Adrenal gland (tissue), 12 donors: ENCODE measurements around the gene AGBL1. TPM values are rescaled to one million over a fixed set of nuclear protein-coding genes. Genes with fewer than 3 reads are reported as not detected.

Source experiments
- DNase-seq, 7 donors: peaks; one replicate each; pipeline ENCODE4 v3.0.0-alpha.2; 2019 to 2020
- H3K27ac ChIP-seq, 5 donors: fragments of 200-600 bp; sonication (generic) in 4 of 5; 1 replicate in 3 of 5; 2 replicates in 2 of 5; pipeline versions ENCODE4 v1.5.1 to v1.8.0; 2016 to 2020; ENCODE audit warnings: mild to moderate bottlenecking in 1 of 5
- H3K27me3 ChIP-seq: fragments of 200-600 bp; 2 replicates; pipeline ENCODE4 v1.8.0; 2021
- H3K36me3 ChIP-seq, 2 donors: fragments of 200-600 bp; replicated peaks in 1 of 2; 1 replicate in 1 of 2; 2 replicates in 1 of 2; pipeline versions ENCODE4 v1.5.1 to v1.8.0; 2018 to 2022
- H3K4me1 ChIP-seq, 2 donors: fragments of 200-600 bp; replicated peaks in 1 of 2; 1 replicate in 1 of 2; 2 replicates in 1 of 2; pipeline versions ENCODE4 v1.5.1 to v1.8.0; 2018 to 2021
- H3K4me3 ChIP-seq, 4 donors: fragments of 200-600 bp; sonication (generic) in 3 of 4; one replicate each; pipeline ENCODE4 v1.5.1; 2016 to 2018
- H3K9me3 ChIP-seq, 3 donors: fragments of 200-600 bp; sonication (generic) in 1 of 3; replicated peaks in 1 of 3; 1 replicate in 2 of 3; 2 replicates in 1 of 3; pipeline versions ENCODE4 v1.5.1 to v1.8.0; 2016 to 2021
- POLR2A ChIP-seq, 2 donors: fragments of 450-650 bp; IDR thresholded peaks; one replicate each; pipeline ENCODE4 v1.6.1; 2017; ENCODE audit warnings: antibody characterized with exemption in 2 of 2, mild to moderate bottlenecking in 2 of 2, moderate library complexity in 1 of 2
- WGBS, 4 donors: extraction: QIAGEN DNeasy Blood & Tissue Kit in 2 of 4; methylation state at CpG; one replicate each; pipeline versions ENCODE4 v1.1.5 to v1.1.7; 2013 to 2017; 5-methylcytosine and 5-hydroxymethylcytosine counted together
- intact Hi-C, 2 donors: fragments of 100-400 bp; cut with DNase I; formaldehyde crosslinking; loops; one replicate each; pipeline versions ENCODE4 v1.14.1 to v1.15.0; 2022 to 2023
- polyA plus RNA-seq, 3 donors: library from polyadenylated mRNA; stranded (reverse); fragments of 200-250 nt in 2 of 3; fragments of 350-450 nt in 1 of 3; fragmentation: Illumina TruSeq in 1 of 3; extraction: RNeasy Lipid Tissue Mini Kit (QIAGEN cat#74804) in 1 of 3; gene quantifications; one replicate each; pipeline ENCODE4 v1.2.3, GENCODE V29; 2013 to 2014
- total RNA-seq, 9 donors: library from RNA; depleted of rRNA in 4 of 9; stranded (reverse); fragments of >200 nt in 4 of 9; fragments of 120-200 nt in 1 of 9; fragmentation: NEBNext Ultra II Directional in 1 of 9; extraction: Animal tissue kit (Norgen Biotek cat#: 25700) in 1 of 9; gene quantifications; one replicate each; pipeline versions ENCODE4 v1.1.0 to v1.2.4, GENCODE V29; 2013 to 2023
- TF ChIP-seq, protein P1 (sequence below), 6 experiments: fragments of 450-650 bp in 4 of 6; fragments of 200-600 bp in 2 of 6; sonication (generic) in 1 of 6; IDR thresholded peaks; 1 replicate in 5 of 6; 2 replicates in 1 of 6; pipeline versions ENCODE4 v1.5.1 to v1.8.0; 2016 to 2021; ENCODE audit warnings: antibody characterized with exemption in 6 of 6, mild to moderate bottlenecking in 2 of 6, moderate library complexity in 1 of 6
- donor health status: healthy with polysubstance abuse.
- donor health status: Bipolar disorder and iron deficiency.
- donor health status: DM: yes; HTN: yes; CAD: no.
- donor health status: DM: no; HTN: no; CAD: no.
- donor health status: DM: no; HTN: no; CAD: no.
- donor health status: DM: yes; HTN: yes; CAD: no.

AGBL1 gene
- total and polyA plus RNA-seq, 12 donors, result 0.04 to 0.07 (median 0.06) TPM; not detected in 9

DNA sequence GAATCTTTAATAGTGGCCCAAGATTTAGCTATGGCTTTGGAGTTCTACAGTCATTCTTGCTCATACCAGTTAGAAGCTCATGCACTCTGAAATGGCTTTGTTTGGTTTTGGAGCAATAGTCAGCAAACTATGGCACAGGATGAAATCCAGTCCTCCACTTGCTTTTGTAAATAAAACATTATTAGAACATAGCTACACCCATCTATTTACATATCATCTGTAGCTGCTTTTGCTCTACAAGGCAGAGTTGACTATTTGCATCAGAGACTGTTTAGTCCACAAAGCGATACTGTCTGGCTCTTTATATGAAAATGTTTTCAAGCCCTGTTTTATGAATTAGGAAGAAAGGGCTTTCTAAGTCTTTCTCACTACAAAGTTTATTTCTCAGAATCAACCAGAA is 716.9 kb downstream of the AGBL1 start:
- Histone ChIP-seq H3K27me3 (no peaks in the 10 kb centered on the region), H3K36me3 (no peaks in the 10 kb centered on the region), H3K4me1 (no peaks in the 10 kb centered on the region), H3K27ac (no peak overlapping the region), H3K4me3 (no peak overlapping the region), H3K9me3 (no peaks in the 10 kb centered on the region)
- no peak for TF ChIP-seq POLR2A (IDR thresholded peaks at IDR 0.05)
- TF ChIP-seq, protein P1, sequence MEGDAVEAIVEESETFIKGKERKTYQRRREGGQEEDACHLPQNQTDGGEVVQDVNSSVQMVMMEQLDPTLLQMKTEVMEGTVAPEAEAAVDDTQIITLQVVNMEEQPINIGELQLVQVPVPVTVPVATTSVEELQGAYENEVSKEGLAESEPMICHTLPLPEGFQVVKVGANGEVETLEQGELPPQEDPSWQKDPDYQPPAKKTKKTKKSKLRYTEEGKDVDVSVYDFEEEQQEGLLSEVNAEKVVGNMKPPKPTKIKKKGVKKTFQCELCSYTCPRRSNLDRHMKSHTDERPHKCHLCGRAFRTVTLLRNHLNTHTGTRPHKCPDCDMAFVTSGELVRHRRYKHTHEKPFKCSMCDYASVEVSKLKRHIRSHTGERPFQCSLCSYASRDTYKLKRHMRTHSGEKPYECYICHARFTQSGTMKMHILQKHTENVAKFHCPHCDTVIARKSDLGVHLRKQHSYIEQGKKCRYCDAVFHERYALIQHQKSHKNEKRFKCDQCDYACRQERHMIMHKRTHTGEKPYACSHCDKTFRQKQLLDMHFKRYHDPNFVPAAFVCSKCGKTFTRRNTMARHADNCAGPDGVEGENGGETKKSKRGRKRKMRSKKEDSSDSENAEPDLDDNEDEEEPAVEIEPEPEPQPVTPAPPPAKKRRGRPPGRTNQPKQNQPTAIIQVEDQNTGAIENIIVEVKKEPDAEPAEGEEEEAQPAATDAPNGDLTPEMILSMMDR (IDR thresholded peaks at IDR 0.05), result no peak
- intact Hi-C loops, result no loop called here
- WGBS, 4 donors, result 80 to 100% (median 95%) methylated on average over 1 of the region's 1 CpG
- DNase-seq, result no peak

DNA sequence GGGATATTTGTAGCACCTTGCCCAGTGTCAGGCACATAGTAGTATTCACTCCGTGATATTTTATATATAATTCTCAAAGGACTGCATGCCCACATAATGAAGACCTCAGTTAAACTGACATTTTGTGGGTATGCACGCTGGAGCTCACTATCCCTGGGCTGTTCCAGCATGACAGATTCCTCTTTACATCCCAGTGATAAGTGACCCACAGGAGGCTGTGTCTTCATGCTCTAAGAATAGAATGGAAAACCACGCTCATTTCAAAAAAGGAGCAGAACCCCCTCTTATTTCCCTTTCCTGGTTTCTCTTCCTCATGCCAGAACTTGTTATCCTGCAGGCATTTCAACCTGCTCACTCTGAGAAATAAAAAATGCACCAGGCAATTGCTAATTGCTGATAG is 717.5 kb downstream of the AGBL1 start:
- Histone ChIP-seq H3K27ac (no peak overlapping the region), H3K4me1 (no peaks in the 10 kb centered on the region), H3K27me3 (no peaks in the 10 kb centered on the region), H3K36me3 (no peaks in the 10 kb centered on the region), H3K9me3 (no peaks in the 10 kb centered on the region), H3K4me3 (no peak overlapping the region)
- 54 to 66% (median 63%) methylated on average over 2 to 3 of the region's 3 CpGs for WGBS, 4 donors
- no peak for DNase-seq
- intact Hi-C loops, result no loop called here
- TF ChIP-seq, protein P1 (IDR thresholded peaks at IDR 0.05), result no peak
- TF ChIP-seq POLR2A (IDR thresholded peaks at IDR 0.05), result no peak

DNA sequence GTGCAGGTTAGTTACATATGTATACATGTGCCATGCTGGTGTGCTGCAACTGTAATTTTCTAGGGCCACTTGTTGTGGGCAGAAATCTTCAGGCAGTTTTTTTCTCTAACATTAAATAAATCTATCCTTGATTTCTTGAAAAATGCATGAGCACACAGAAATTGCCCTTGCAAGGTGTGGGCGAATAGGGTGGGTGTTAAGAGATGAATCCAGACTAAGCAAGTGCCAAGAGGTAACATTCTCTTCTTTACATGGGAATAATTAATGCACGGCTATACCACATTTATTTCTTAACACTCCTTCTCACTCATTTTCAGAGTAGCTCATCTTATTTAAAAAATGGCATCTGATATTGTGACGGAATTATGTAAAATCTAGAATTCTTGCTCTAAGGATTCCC is 719.6 kb downstream of the AGBL1 start:
- DNase-seq, result no peak
- Histone ChIP-seq H3K27me3 (no peaks in the 10 kb centered on the region), H3K4me1 (no peaks in the 10 kb centered on the region), H3K4me3 (no peak overlapping the region), H3K36me3 (no peaks in the 10 kb centered on the region), H3K27ac (no peak overlapping the region), H3K9me3 (no peaks in the 10 kb centered on the region)
- WGBS, 4 donors, result 77 to 86% (median 84%) methylated on average over 3 of the region's 3 CpGs
- TF ChIP-seq, protein P1 (IDR thresholded peaks at IDR 0.05), result no peak
- TF ChIP-seq POLR2A (IDR thresholded peaks at IDR 0.05), result no peak
- intact Hi-C loops, result no loop called here

DNA sequence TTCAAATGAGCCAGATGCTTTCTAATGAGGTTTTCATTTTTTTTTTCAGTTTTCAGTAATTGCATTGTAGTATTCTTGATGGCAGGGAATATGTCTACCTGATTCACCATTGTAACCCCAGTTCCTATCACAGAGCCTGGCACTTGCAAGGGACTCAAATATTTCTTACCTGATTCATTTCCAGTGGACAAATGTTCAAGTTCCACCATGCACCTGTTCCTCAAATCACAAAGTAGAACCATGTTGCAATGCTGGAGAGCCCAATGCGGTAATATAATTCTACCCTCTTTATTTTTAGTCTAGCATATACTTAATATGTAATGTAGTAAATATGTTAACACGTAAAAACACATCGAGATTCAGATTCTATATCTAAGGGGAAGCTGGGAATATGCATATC is 722.6 kb downstream of the AGBL1 start:
- DNase-seq, result no peak
- 76 to 87% (median 81%) methylated on average over 3 of the region's 3 CpGs for whole genome bisulfite sequencing, 4 donors
- TF ChIP-seq, protein P1 (IDR thresholded peaks at IDR 0.05), result no peak
- no peak for TF ChIP-seq POLR2A (IDR thresholded peaks at IDR 0.05)
- Histone ChIP-seq H3K27ac (no peak overlapping the region), H3K36me3 (no peaks in the 10 kb centered on the region), H3K9me3 (no peaks in the 10 kb centered on the region), H3K4me1 (no peaks in the 10 kb centered on the region), H3K27me3 (no peaks in the 10 kb centered on the region), H3K4me3 (no peak overlapping the region)
- intact Hi-C loops, result loop anchor here in 1 of 2 donors (5.0 kb wide), 1 partner anchor 135 kb away; no protein-coding TSS in a partner anchor
